Skeletal muscle satellite cell (primary cell): ENCODE measurements around the gene IER2.
A peak's percentile ranks its signal among the peaks of the same experiment; 100 is the strongest.

ENCODE experiments used
- H3K27me3 ChIP-seq: 2 replicates; pipeline ENCODE4 v1.7.0; 2013; ENCODE audit warnings: low read length; ENCODE audit not compliant: control insufficient read depth, insufficient read depth
- H3K36me3 ChIP-seq: 2 replicates; pipeline ENCODE4 v1.7.0; 2013; ENCODE audit warnings: mild to moderate bottlenecking, control low read depth, low read length; ENCODE audit not compliant: insufficient read depth
- H3K4me1 ChIP-seq: 2 replicates; pipeline ENCODE4 v1.7.0; 2013; ENCODE audit warnings: low read length; ENCODE audit not compliant: control insufficient read depth, insufficient read depth
- H3K4me2 ChIP-seq: 2 replicates; pipeline ENCODE4 v1.7.0; 2013; ENCODE audit warnings: mild to moderate bottlenecking, low read length
- H3K4me3 ChIP-seq: 2 replicates; pipeline ENCODE4 v1.7.0; 2013; ENCODE audit warnings: low read length
- H3K9ac ChIP-seq: 2 replicates; pipeline ENCODE4 v1.7.0; 2013; ENCODE audit warnings: mild to moderate bottlenecking, low read depth, low read length, moderate library complexity
- H3K9me3 ChIP-seq: replicated peaks from 2 replicates; pipeline ENCODE4 v1.7.0; 2013; ENCODE audit warnings: mild to moderate bottlenecking, control low read depth, low read length

IER2 gene

DNA sequence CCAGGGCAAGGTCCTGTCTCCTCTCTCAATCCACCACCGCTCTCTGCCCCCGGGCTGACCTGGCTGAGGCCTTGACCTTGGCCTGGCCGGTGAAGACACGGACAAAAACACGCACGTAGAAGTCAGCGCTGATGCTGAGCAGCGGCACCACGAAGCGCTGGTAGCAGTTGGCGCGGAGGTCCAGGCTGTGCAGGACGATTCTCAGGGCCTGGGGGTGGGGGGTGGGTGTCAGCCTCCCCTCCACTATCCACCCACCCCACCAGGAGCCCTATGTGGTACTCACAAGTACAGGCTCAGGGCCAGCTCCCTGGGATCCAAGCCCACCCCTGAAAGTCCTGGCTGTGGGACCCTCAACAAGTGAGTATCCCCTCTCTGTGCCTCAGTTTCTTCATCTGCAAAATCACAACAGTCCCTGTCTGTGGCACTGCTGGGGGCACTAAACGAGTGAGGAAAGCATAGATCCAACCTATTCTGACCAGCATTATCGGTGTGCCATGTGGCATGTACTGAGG lies 40.1 kb upstream of the IER2 start:
- Histone ChIP-seq H3K36me3 (peaks cover 30% of the 10 kb centered on the region), H3K9ac (no peak overlapping the region)

DNA sequence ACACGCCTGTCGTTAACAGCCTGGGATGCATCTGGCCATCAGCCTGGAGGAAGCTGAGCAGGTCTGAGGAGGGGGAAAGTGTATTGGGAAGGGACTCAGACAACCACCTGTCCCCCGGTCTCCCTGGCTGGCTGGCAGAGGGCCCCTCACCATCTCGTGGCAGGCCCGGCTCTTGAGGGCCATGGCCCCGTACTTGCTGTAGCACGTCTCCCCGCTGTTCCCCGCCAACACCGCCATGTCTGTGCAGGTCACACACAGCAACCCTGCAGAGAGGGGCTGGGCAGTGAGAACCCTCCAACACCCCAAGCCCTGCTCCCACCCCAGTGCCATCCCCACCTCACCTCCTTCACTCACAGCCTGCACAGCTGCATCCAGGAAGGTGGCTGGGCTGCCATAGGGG lies 37.7 kb upstream of the IER2 start:
- Histone ChIP-seq H3K36me3 (peaks cover 27% of the 10 kb centered on the region), H3K4me1 (peaks cover 16% of the 10 kb centered on the region), H3K9ac (no peak overlapping the region)

More for the DNA sequence above, 40.1 kb upstream of the IER2 start:
- Histone ChIP-seq H3K4me2 (no peak overlapping the region), H3K9me3 (no peaks in the 10 kb centered on the region), H3K27me3 (no peaks in the 10 kb centered on the region), H3K4me3 (no peak overlapping the region), H3K4me1 (peaks cover 2% of the 10 kb centered on the region)

DNA sequence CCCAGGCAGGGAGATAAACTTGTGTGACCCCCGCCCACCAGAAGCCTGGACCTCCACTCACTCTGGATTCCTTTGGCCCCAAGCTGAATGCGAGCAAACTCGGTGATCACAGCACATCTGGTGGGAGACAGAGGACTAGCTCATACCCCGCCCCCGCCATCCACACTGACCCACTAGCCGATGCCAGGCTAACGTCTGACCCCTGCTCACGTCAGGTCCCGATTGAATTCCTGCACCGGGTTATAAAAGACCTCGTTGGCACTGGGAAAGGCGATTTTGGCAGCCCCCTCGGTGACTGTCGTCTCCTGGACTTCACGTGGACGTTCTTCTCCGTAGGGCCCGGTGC lies 34.3 kb upstream of the IER2 start:
- peak overlapping the region; percentile 84 for H3K4me3 ChIP-seq
- H3K36me3 ChIP-seq = peaks cover 18% of the 10 kb centered on the region
- peaks cover 39% of the 10 kb centered on the region for H3K4me1 ChIP-seq
- no peaks in the 10 kb centered on the region for H3K9me3 ChIP-seq
- H3K4me2 ChIP-seq = peak overlapping the region; percentile 91
- H3K9ac ChIP-seq = peak overlapping the region; percentile 92
- no peaks in the 10 kb centered on the region for H3K27me3 ChIP-seq

More for the DNA sequence above, 37.7 kb upstream of the IER2 start:
- Histone ChIP-seq H3K4me3 (no peak overlapping the region), H3K27me3 (no peaks in the 10 kb centered on the region), H3K9me3 (no peaks in the 10 kb centered on the region), H3K4me2 (no peak overlapping the region)

DNA sequence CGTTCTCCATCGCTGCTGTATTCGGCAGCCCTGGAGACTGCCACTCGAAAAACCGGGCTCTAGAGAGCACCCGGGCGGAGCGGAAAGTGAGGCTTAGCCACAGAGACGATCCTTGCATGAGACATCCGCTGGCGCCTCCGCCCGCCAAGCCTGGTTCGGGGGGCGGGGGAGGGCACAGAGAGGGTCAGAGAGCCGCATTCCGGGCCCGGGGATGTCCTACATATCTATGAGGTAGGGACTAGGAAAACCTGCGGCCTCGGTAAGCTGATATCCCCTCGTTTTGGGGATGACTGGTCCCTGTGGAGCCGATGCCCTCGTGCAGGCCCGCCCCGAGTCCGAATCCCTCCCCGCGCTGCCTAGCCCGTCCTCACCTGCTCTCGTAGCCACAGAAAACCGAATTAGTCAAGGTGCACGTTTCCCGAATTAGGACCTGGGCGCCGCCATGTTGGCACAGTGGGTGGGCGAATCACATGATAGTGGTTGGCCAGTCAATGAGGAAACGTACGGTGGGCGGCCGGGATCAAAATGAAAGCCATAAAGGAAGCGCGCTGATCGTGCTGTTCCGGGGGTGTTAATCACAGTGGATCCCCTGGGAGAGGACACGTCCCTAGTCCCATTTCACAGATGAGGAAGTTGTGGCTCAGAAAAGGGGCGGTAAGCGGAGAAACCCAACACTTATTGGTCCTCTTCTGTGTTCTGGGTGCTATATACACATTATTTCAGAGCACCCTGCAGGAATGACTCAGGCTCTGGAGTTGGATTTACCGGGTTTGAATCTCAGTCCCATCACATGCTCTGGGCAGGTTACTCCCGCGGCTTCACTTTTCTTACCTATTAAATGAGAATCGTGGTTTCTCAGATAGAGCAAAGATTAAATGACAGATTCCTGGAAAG lies 33.7 kb upstream of the IER2 start, which contains the start of gene TRMT1:
TSS of gene TRMT1 (minus strand) at position 459 of the 894 bp plus-strand sequence. CDS start at position 118, 341 bp downstream.
- Histone ChIP-seq H3K36me3 (peaks cover 20% of the 10 kb centered on the region), H3K4me3 (peak within 1 kb of the TSS; percentile 84), H3K27me3 (no peaks in the 10 kb centered on the region), H3K9me3 (no peaks in the 10 kb centered on the region), H3K4me1 (peaks cover 45% of the 10 kb centered on the region), H3K9ac (peak within 1 kb of the TSS; percentile 92), H3K4me2 (peak within 1 kb of the TSS; percentile 91)

DNA sequence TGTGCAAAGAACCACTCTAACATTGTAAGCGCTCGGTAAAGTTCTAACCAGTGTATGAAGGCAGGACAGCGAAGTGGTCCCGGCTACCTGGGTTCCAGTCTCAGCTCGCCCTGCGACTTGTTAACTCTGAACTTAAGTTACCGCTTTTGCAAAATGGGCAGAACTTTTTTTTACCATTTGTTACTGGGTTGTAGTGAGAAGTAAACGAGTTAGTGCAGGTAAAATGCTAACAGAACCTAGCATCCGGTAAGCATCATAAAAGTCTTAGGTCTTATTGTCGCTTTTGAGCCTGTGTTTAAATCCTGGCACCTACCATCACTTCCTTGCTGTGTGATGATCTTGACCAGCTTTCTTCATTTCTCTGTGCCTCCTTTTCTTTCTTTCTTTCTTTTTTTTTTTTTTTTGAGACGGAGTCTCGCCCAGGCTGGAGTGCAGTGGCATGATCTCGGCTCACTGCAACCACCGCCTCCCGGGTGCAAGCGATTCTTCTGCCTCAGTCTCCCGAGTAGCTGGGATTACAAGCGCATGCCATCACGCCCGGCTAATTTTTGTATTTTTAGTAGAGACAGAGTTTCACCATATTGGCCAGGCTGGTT lies 32.9 kb upstream of the IER2 start:
- Histone ChIP-seq H3K4me2 (peak overlapping the region; percentile 91), H3K27me3 (no peaks in the 10 kb centered on the region), H3K9me3 (no peaks in the 10 kb centered on the region), H3K9ac (peak overlapping the region; percentile 92), H3K4me3 (peak overlapping the region; percentile 84), H3K4me1 (peaks cover 52% of the 10 kb centered on the region), H3K36me3 (peaks cover 25% of the 10 kb centered on the region)

DNA sequence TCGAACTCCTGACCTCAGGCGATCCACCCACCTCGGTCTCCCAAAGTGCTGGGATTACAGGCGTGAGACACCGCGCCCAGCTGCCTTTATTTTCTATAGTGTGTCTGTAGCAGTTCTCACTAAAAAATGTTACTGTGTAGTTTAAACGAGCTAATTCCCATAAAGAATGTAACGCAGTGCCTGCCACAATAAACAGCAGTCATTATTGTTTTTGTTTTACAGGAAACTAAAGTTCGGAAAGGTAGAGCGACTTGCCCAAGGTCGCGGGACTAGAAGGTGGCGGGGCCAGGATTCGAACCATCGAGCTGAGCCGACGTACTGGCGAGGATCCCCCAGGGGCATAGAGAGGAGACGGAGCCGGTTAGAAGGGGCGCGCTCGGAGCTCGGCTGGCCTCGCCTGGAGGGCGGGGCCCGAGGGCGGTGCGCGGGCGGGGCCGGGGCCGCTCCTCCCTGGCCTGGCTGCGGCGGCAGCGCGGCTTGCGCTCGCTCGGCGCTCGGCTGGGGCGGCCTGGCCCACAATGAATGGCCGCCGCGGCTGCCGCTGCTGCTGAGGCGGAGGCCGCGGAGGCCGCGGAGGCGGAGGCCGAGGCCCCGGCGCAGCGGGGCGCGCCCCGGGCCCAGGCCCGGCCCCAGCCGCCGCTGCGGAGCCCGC lies 32.3 kb upstream of the IER2 start, which contains the start of gene NACC1:
TSS of gene NACC1 (plus strand) at position 493 of the 652 bp plus-strand sequence. CDS start 16,944 bp downstream, outside the sequence.
- H3K4me2 ChIP-seq = peak within 1 kb of the TSS; percentile 95
- H3K4me3 ChIP-seq = peak within 1 kb of the TSS; percentile 91
- peak within 1 kb of the TSS; percentile 93 for H3K9ac ChIP-seq
- no peaks in the 10 kb centered on the region for H3K27me3 ChIP-seq
- no peaks in the 10 kb centered on the region for H3K9me3 ChIP-seq
- peaks cover 22% of the 10 kb centered on the region for H3K36me3 ChIP-seq
- H3K4me1 ChIP-seq = peaks cover 52% of the 10 kb centered on the region

DNA sequence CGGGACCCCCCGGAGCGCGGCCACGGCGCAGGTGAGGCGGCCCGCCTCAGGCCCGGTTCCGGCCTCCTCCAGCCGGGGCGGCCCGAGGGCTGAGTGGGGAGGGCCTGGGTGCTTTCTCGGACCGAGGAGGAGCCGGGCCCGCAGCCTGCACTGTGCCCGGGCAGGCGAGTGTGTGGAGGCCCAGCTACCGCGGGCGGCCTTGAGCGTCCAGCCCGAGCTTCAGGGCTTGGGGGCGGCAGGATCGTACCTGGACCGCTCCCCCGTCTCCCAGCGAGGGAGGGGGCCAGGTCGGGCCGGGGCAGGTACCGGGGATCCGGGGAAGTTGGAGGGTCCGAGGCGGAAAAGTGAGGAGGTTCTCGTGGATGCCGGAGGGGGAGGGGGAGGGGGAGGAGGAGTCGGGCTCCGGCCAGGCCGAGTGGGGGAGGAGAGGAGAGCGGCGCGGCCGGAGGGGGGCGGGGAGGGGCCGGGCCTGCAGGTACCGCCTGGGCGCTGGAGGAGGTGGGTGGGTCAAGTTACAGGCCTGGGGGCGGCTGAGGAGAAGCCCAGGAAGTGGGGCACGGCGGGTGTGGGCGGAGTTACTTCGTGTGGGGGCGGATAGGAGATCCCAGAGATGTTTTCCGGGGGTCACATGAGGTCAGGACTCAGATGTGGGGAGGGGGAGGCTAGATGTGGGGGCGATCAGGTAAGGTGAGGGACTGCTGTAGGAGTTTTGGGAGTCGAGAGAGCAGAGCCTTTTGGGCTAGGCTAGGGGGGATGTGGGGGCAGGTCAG lies 31.6 kb upstream of the IER2 start:
- Histone ChIP-seq H3K36me3 (peaks cover 22% of the 10 kb centered on the region), H3K9me3 (no peaks in the 10 kb centered on the region), H3K4me2 (peak overlapping the region; percentile 95), H3K4me3 (peak overlapping the region; percentile 91), H3K4me1 (peaks cover 52% of the 10 kb centered on the region), H3K27me3 (no peaks in the 10 kb centered on the region), H3K9ac (peak overlapping the region; percentile 93)

DNA sequence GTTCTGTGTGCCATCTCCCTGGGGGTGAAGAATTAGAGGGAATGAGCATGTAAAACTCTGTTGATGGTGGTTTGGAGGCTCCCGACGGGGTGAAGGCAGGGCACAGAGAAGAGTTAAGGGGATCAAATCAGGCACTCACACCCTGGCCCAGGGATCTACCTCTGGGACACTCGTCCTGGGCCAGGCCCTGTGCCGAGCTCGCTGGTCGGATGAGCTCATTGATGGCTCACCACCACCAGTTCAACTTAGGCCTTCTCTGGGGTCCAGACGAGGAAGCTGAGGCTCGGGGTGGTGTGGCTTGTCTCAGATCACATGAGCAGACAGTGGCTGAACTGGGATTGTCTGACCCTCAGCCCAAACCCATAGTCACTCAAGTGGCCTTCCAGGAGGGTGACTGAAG lies 30.6 kb upstream of the IER2 start:
- peaks cover 18% of the 10 kb centered on the region for H3K36me3 ChIP-seq
- H3K9ac ChIP-seq = peak overlapping the region; percentile 93
- H3K4me2 ChIP-seq = peak overlapping the region; percentile 95
- peaks cover 52% of the 10 kb centered on the region for H3K4me1 ChIP-seq
- no peaks in the 10 kb centered on the region for H3K27me3 ChIP-seq
- no peaks in the 10 kb centered on the region for H3K9me3 ChIP-seq
- peak overlapping the region; percentile 91 for H3K4me3 ChIP-seq

DNA sequence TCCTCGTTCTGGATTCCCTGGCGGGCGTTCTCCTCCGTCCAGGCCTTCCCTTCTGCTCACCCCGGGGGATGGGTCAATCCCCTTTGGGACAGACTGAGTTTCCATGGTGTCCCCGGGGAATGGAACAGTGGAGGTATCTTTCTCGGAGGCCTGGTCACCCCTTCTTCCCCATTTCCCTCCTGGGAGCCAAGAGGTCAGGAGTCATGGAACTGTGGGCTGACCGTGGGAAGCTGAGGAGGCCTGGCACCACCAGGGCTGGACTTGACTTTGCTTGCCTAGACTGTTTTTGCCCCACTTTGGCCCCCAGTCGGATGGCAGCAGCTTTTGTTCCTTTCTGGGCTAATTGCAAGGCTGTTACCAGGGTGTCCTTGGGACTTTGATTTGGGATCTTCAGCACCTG lies 30.2 kb upstream of the IER2 start:
- peaks cover 51% of the 10 kb centered on the region for H3K4me1 ChIP-seq

DNA sequence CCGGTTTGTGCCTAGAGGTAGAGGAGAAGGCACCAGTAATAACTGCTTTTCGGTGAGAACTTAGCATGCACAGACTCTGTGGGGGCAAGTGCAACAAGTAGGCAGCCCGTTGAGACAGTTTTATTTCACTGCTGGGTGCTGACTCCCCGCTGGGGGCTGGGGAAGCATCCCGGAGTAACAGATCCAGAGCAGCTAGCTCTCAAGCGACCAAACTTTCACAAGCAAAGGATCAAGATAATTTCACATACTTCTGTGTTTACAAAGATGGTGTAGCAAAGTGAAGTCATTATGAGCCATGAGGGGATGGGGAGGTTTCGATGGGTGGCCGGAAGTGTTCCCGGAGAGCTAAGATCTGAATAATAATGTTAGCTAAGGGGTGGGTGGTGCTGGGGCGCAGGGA lies 29.4 kb upstream of the IER2 start:
- peaks cover 12% of the 10 kb centered on the region for H3K36me3 ChIP-seq
- no peaks in the 10 kb centered on the region for H3K9me3 ChIP-seq
- no peaks in the 10 kb centered on the region for H3K27me3 ChIP-seq
- peak overlapping the region; percentile 93 for H3K9ac ChIP-seq
- peaks cover 43% of the 10 kb centered on the region for H3K4me1 ChIP-seq
- peak overlapping the region; percentile 91 for H3K4me3 ChIP-seq
- peak overlapping the region; percentile 95 for H3K4me2 ChIP-seq

More for the DNA sequence above, 30.2 kb upstream of the IER2 start:
- peaks cover 14% of the 10 kb centered on the region for H3K36me3 ChIP-seq
- H3K9me3 ChIP-seq = no peaks in the 10 kb centered on the region
- H3K27me3 ChIP-seq = no peaks in the 10 kb centered on the region
- peak overlapping the region; percentile 93 for H3K9ac ChIP-seq
- peak overlapping the region; percentile 95 for H3K4me2 ChIP-seq
- peak overlapping the region; percentile 91 for H3K4me3 ChIP-seq
